WI38 (cell line): ENCODE measurements around the gene RPS6KA4.

Experiments used
- H3K4me3 ChIP-seq: 2 replicates; pipeline ENCODE4 v1.5.1; 2011; ENCODE audit warnings: low read depth, mild to moderate bottlenecking, control low read depth, low read length
- TF ChIP-seq, protein P1 (sequence below): IDR thresholded peaks from 2 replicates; pipeline ENCODE4 v1.5.1; 2012; ENCODE audit warnings: low read depth, mild to moderate bottlenecking, control low read depth, low read length

Gene RPS6KA4

DNA sequence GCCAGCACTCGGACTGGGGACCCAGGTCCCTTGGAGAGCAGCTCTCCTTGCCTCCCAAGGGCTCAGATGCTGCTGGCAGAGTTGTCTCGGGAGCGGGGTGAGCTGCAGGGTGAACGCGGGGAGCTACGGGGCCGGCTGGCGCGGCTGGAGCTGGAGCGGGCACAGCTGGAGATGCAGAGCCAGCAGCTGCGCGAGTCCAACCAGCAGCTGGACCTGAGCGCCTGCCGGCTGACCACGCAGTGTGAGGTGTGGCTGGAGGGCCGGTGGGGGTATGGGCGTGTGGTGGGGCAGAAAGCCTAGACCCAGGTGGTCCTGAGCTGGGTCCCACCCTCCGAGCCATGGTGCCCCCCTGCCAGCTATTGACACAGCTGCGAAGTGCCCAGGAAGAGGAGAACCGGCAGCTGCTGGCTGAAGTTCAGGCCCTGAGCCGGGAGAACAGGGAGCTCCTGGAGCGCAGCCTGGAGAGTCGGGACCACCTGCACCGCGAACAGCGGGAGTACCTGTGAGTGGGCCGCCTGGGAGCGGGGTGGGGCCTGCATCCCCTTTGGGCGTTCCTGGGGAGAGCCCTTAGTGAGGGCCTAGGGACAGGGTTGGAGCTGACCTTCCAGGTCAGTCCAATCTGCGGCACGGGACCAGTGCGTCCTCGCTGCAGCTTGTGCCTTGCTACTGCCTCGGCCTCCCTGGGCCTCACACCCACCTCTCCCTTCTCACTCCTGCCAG, 5.8 kb upstream of the RPS6KA4 start:
- H3K4me3 ChIP-seq, result no peak overlapping the region
- TF ChIP-seq, protein P1, sequence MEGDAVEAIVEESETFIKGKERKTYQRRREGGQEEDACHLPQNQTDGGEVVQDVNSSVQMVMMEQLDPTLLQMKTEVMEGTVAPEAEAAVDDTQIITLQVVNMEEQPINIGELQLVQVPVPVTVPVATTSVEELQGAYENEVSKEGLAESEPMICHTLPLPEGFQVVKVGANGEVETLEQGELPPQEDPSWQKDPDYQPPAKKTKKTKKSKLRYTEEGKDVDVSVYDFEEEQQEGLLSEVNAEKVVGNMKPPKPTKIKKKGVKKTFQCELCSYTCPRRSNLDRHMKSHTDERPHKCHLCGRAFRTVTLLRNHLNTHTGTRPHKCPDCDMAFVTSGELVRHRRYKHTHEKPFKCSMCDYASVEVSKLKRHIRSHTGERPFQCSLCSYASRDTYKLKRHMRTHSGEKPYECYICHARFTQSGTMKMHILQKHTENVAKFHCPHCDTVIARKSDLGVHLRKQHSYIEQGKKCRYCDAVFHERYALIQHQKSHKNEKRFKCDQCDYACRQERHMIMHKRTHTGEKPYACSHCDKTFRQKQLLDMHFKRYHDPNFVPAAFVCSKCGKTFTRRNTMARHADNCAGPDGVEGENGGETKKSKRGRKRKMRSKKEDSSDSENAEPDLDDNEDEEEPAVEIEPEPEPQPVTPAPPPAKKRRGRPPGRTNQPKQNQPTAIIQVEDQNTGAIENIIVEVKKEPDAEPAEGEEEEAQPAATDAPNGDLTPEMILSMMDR, result no peak

DNA sequence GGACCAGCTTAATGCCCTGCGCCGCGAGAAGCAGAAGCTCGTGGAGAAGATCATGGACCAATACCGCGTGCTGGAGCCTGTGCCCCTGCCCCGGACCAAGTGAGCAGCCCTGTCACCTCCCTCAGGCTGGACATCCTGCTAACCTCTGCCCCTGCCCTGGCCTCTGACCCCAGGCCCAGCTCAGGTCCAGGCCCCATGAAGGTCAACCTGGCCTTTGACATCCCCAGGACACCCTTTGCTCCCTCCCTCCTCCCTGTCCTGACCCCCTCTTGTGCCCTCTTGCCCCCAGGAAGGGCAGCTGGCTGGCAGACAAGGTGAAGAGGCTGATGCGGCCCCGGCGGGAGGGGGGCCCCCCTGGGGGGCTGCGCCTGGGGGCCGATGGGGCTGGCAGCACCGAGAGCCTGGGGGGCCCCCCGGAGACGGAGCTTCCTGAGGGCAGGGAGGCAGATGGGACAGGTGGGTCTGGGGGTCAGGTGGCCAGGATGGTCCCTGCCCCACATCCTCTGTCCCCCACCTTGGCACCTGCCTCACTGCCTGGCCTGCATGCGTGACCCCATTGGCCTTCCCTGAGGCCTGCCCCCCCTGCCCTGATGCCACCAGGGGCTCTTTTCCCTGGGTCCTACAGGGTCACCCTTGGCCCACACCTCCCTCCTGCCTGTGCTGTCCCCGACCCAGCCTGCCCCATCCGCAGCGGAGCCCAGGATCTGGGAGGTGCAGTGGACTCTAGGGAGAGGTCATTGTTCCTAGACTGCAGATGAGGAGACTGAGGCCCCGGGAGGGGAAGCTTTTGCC, 5.1 kb upstream of the RPS6KA4 start:
- no peak overlapping the region for H3K4me3 ChIP-seq

DNA sequence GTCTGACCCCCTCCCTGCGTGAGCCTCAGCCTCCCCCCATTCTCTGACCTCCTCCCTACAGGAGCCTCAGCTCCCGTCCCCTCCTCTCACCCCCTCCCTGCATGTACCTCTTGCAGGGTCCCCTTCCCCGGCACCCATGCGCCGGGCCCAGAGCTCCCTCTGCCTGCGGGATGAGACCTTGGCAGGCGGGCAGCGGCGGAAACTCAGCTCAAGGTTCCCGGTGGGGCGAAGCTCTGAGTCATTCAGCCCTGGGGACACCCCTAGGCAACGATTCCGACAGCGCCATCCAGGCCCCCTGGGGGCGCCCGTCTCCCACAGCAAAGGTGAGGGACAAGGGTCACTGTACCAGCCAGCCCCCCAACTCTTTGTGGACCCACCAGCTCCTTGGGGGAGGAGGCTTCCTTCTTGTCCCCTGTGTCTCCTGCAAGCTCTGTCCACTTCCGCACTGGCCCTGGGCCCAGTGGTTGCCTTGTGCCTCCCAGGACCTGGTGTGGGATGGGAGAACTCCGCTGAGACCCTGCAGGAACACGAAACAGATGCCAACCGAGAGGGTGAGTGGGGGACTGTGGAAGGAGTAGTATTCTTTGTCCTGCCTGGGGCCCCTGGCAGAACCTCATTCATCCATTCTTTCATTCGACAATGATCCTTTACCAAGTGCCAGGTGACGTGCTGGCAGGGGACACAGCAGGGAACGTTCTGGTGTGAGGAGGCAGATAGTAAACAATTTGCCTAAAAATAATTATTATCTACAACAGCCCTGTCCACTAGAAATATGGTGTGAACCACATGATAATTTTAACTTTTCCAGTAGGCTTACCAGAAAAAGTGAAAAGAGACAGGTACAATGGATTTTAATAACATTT, 3.7 kb upstream of the RPS6KA4 start:
- H3K4me3 ChIP-seq, result peak overlapping the region; percentile 4; the same call in 1 of the 2 replicates

More for the DNA sequence above, 5.1 kb upstream of the RPS6KA4 start:
- TF ChIP-seq, protein P1, result no peak

DNA sequence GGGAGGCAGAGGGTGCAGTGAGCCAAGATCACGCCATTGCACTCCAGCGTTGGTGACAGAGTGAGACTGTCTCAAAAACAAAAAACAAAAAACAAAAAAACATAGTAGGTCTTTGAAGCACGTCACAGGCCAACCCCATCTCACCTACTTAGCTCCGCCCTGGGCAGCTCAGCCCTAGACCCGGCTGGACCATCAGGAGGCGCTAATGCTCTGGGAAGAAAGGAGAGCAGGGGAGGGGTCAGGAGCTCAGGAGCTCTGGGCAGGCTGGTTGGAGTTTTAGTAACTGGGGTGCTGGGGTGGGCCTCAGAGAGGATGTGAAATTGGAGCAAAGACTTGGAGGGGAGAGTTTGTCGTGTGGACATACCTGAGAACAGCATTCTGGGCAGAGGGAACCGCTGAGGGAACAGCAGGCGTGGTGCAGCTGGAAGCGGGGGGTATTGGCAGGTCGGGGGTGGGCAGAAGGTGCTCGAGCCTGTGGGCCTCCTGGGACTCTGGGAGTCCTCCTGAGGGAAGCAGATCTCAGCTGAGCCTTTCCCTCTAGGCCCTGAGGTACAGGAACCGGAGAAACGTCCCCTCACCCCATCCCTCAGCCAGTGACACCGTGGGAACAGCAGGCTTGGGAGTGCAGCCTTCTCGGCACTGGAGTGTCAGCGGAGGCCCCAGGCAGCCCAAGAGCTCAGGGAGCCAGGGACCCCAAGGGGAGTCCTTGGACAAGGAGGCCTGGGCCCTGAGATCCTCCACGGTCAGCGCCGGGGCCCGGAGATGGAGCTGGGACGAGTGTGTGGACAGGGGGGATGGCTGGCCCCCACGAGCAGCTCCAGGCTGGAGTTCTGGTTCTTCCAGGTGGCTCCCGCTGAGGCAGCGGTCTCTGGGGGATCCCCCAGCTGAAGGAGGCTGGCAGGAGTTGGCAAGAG, 2.2 kb upstream of the RPS6KA4 start:
- TF ChIP-seq, protein P1, result peak; percentile 24; the same call in 1 of the 2 replicates

More for the DNA sequence above, 3.7 kb upstream of the RPS6KA4 start:
- TF ChIP-seq, protein P1, result peak; percentile 84

DNA sequence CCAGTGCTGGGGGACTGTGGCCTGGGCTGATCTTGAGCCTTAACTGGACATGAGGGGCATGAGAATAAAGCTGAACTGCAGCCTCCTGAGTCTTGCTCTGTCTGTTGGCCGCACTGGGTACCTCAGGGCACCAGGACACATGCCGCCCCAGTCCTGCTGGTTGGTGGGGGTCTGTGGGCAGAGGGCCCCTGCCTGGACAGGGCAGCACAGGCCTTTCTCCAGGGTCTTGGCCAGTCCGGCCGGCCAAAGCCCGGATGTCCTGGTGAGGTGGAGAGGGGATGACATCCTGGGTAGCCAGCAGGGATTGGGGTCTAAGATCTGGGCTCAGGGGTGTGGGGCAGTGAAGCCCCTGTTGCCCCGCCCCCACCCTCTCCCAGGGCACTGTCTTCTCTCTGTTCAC, 1.5 kb upstream of the RPS6KA4 start:
- H3K4me3 ChIP-seq, result no peak overlapping the region
- TF ChIP-seq, protein P1, result no peak

More for the DNA sequence above, 2.2 kb upstream of the RPS6KA4 start:
- H3K4me3 ChIP-seq, result no peak overlapping the region

DNA sequence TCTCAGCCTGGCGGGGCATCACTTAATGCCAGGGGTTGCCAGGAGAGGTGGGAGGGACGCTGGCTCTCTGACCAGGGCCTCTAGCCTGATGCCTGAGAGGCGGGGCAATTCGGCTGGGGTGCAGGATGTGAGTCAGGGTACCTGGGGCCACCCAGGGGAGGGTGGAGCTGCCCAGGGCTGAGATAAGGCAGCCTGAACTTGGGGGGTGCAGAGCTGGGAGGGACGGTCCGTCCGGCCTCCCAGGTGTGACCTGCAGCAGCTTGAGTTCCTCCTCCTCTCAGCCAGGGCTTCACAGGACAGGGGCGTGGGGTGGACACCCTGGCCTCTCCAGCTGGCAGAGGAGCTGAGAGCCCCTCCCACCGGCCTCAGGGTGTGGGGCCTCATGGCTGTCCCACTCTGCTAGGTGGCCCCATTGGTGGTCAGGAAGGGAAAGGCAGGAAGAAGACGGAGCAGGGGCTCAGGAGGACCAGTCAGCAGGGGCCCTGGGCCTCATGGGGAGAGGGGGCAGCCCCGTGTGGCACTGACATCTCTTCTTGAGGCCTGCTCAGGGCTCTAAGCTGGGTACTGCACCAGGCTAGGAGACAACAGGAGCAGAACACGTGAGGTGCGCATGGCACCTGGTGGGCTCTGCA, 942 bp upstream of the RPS6KA4 start:
- peak overlapping the region; percentile 92 for H3K4me3 ChIP-seq
- TF ChIP-seq, protein P1, result no peak
